ENCODE data around the gene CDK18.

DNA sequence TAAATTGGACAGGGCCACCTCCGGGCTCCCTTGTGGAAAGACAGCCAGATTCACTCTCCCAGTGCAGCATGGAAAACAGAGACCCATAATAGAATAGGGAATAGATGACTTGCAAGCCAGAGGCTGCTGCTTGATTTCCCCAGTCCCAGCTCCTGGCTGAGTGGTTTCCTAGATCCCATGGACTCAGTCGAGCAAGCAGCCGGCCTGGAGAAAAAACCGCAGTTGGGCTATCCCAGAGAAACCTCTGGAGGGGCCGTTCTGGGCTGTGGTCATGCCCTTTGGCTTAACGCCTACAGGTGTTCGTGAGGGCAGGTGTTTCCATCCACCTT is 65.7 kb downstream of the CDK18 start:
- TF ChIP-seq EZH2phosphoT487 (IDR thresholded peaks at IDR 0.05; ENCODE audit: insufficient read depth, low read depth) (no peak), EZH2 (IDR thresholded peaks at IDR 0.05; ENCODE audit: insufficient read depth, poor library complexity, severe bottlenecking) (no peak)

Data from GM23248 (cell line).